ENCODE data around the gene SRP14.

SRP14 gene

GRCh38 chr15:40069178-40070165 is 30.5 kb upstream of the SRP14 start:
- H3K27ac ChIP-seq = peak overlapping the region in 15 of 21 experiments; percentile 11 to 73 (median 57)

DNA sequence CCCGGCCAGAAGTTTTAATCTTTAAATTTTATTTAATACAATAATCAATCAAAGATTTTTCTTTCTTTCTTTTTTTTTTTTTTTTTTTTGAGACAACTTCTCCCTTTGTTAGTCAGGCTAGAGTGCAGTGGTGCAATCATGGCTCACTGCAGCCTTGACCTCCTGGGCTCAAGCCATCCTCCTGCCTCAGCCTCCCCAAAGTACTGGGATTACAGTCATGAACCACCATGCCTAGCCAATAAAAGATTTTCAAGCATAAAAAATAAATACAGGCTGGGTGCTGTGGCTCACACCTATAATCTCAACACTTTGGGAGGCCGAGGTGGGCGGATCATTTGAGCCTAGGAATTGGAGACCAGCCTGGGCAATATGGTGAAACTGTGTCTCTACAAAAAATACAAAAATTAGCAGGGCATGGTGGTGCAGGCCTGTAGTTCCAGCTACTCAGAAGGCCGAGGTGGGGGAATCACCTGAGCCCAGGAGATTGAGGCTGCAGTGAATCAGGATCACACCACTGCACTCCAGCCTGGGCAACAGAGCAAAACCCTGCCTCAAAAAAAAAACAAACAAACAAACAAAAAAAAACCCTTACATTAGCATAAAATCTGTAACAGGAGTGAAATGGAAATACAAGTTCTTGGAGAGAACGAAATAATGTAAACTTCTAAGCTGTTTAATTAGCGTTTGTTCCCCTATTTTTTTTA is 29.1 kb upstream of the SRP14 start:
- Histone ChIP-seq H3K27ac (no peak overlapping the region), H3K4me3 (no peak overlapping the region)

More at GRCh38 chr15:40069178-40070165, 30.5 kb upstream of the SRP14 start:
- no peak overlapping the region for H3K4me3 ChIP-seq

- Histone ChIP-seq H3K27ac (no peak overlapping the region), H3K4me3 (no peak overlapping the region)
These were observed 27.6 kb upstream of the SRP14 start for GRCh38 chr15:40066589-40066988.

DNA sequence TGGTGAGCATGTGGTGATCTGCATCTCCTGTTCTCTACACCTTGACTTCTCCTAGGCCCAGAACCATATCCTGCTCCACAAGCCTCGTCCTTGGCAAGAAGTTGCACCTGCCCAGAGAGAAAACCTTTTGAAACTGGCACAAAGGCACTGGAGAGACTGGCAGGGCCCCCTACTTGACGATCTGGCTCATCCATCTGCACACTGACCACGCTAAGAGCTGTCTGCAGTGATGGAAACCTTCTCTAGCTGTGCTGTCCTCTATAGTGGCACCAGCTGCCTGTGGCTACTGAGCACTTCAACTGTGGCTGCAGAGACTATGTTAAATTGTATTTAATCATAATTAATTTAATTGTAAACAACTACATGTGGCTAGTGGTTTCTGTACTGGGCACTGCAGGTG is 26.2 kb upstream of the SRP14 start:
- Histone ChIP-seq H3K4me3 (no peak overlapping the region), H3K27ac (peak overlapping the region in 2 of 21 experiments; percentile 15 to 64)

GRCh38 chr15:40064231-40064894 is 25.4 kb upstream of the SRP14 start:
- peak overlapping the region in 4 of 21 experiments; percentile 15 to 64 (median 32) for H3K27ac ChIP-seq

DNA sequence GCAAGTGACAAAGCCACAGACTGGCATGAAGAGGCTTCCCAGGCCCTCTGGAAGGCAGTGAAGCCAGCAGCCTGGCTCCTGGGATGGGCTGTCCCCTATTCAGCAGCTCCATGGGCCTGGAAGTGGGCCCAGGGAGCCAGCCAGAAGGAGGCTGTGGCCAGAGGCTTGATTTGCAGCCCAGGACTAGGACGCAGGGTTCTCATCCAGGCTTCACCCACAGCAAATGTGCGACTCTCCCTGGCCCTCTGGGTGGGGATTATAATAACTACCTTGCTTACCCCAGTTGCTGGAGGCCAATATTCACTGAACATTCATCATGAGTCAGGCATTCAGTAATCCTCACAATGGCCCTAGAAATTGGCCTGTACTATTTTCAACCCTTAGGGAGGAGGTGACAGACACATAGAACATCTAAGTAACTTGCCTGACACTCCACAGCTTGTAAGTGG is 24.6 kb upstream of the SRP14 start:
- peak overlapping the region in 6 of 21 experiments; percentile 20 to 43 (median 30) for H3K27ac ChIP-seq
- H3K4me3 ChIP-seq = no peak overlapping the region

More at GRCh38 chr15:40064231-40064894, 25.4 kb upstream of the SRP14 start:
- no peak overlapping the region for H3K4me3 ChIP-seq

- no peak overlapping the region for H3K4me3 ChIP-seq
- H3K27ac ChIP-seq = peak overlapping the region in 5 of 21 experiments; percentile 20 to 43 (median 33)
These were observed 24.0 kb upstream of the SRP14 start for GRCh38 chr15:40062816-40063562.

GRCh38 chr15:40061212-40061901 is 22.4 kb upstream of the SRP14 start:
- no peak overlapping the region for H3K4me3 ChIP-seq
- no peak overlapping the region for H3K27ac ChIP-seq

DNA sequence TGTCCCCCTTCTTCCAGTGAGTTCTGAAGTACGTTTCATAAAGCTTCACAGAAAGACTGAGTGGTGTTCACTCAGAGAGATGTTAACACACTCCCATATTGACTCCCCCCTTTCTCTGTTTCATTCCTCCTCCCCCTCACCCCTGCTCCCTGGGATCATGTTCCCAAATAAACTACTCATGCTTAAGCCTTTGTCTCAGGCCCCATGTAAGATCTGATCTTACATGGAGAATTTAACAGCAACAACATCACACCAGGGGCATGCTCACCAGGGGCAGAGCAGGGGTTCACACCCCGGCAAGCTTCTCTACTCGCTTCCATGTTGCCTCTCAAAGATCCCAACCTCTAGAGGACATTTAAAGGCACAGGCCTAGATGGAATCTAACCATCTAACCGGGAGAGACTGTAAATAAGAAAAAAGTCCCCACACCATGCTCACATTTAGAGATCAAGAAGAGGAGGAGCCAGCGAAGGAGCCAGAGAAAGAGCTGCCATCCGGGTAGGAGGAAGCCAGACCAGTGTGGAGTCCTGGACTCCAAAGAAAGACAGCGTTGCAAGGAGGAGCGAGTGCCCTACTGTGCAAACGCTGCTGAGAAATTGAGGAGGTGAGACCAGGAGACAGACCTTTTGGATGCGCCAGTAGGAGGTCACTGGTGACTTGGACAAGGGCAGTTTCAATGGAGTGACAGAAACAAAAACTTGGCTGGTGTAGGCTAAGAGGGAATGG is 21.4 kb upstream of the SRP14 start:
- no peak overlapping the region for H3K27ac ChIP-seq

GRCh38 chr15:40059821-40060220 is 20.8 kb upstream of the SRP14 start:
- Histone ChIP-seq H3K4me3 (no peak overlapping the region), H3K27ac (no peak overlapping the region)

More for the DNA sequence above, 21.4 kb upstream of the SRP14 start:
- H3K4me3 ChIP-seq = no peak overlapping the region

- Histone ChIP-seq H3K4me3 (no peak overlapping the region), H3K27ac (peak overlapping the region in 4 of 21 experiments; percentile 2 to 50 (median 22))
These were observed 19.6 kb upstream of the SRP14 start for GRCh38 chr15:40058476-40059140.

GRCh38 chr15:40055576-40056293 is 16.8 kb upstream of the SRP14 start:
- Histone ChIP-seq H3K4me3 (no peak overlapping the region), H3K27ac (peak overlapping the region in 5 of 21 experiments; percentile 9 to 81 (median 31))

GRCh38 chr15:40054855-40055575 is 16.0 kb upstream of the SRP14 start:
- H3K4me3 ChIP-seq = no peak overlapping the region
- H3K27ac ChIP-seq = peak overlapping the region in 8 of 21 experiments; percentile 9 to 81 (median 27)

GRCh38 chr15:40054605-40054854 is 15.5 kb upstream of the SRP14 start:
- Histone ChIP-seq H3K27ac (peak overlapping the region in 2 of 21 experiments; percentile 16 to 81), H3K4me3 (no peak overlapping the region)

DNA sequence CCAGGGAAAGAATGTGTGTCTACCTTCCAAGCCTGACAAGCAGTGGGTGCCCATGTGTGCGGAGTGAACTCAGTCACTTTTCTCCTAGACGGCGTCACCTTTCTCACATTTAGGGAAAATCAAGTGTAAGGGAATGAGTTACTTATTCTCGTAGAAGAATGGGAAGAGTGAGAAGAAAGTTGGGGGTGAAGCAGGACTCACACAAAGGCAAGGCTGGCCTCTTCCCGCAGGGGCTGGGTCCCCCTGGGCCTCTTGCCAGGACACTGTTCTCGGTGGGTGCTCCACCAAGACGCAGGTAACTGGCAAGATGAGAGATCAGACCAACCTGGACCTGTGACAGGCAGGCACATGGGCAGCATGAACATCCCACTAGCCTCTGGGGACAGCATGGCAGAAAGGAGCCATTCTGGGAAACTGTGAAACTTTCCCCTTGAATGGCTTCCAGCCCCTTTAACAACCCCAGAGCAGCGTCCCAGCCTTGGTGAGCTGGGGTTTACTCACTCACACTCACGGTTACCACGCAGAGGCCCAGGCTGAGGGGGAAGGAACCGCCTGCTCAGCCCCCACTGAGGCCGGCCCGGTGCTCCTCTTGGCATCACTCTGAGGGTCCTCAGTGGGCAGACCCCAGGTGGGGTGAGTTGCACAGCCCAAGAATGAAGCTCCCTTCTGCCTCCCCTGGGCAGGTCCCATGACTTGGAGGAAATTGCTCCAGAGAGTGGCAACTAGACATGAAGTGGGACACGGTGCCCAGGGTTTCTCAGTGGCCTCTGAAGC is 15.0 kb upstream of the SRP14 start:
- H3K4me3 ChIP-seq = no peak overlapping the region
- peak overlapping the region in 2 of 21 experiments; percentile 16 to 81 for H3K27ac ChIP-seq

Measured in skin epidermis (tissue), 12 donors.